ENCODE measurements around the gene LAP3.

GRCh38 chr4:17546678-17547077 is 30.3 kb upstream of the LAP3 start:
- TF ChIP-seq CTCF (IDR thresholded peaks at IDR 0.05 in 8 of 11, conservative IDR thresholded peaks at IDR 0.05 in 3 of 11): no peak
- no peak for TF ChIP-seq POLR2A (IDR thresholded peaks at IDR 0.05)

All from spleen (tissue), 7 donors.